C4-2B (cell line): ENCODE data around the gene SMIM24.

Source experiments
- ZFX ChIP-seq: fragments of 450-650 bp; IDR thresholded peaks from 2 replicates; pipeline ENCODE4 v1.6.1; 2017
- TF ChIP-seq, protein P1 (sequence below): fragments of 450-650 bp; conservative IDR thresholded peaks from 2 replicates; pipeline ENCODE4 v1.5.1; 2017; ENCODE audit warnings: mild to moderate bottlenecking

DNA sequence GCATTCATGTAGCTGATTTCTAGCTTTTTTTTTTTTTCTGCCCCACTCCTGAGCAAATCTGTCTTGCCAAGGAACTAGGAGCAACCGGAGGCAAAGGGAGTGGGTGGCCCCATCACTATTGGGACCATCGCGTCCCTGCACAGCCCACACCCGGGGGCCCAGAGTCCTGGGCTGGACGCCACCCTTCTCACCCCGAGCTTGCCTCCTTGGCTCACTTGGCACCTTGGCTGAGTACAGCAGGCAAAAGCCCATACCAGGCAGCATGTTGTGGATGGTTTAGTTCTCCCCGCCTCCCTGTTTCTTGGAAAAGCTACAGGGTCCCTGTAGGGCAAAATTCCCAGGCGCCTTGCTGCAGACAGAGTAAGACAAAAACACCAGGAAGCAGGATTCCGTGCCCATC, 13.7 kb downstream of the SMIM24 start:
- TF ChIP-seq, protein P1, sequence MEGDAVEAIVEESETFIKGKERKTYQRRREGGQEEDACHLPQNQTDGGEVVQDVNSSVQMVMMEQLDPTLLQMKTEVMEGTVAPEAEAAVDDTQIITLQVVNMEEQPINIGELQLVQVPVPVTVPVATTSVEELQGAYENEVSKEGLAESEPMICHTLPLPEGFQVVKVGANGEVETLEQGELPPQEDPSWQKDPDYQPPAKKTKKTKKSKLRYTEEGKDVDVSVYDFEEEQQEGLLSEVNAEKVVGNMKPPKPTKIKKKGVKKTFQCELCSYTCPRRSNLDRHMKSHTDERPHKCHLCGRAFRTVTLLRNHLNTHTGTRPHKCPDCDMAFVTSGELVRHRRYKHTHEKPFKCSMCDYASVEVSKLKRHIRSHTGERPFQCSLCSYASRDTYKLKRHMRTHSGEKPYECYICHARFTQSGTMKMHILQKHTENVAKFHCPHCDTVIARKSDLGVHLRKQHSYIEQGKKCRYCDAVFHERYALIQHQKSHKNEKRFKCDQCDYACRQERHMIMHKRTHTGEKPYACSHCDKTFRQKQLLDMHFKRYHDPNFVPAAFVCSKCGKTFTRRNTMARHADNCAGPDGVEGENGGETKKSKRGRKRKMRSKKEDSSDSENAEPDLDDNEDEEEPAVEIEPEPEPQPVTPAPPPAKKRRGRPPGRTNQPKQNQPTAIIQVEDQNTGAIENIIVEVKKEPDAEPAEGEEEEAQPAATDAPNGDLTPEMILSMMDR: no peak
- no peak for TF ChIP-seq ZFX
